Hematopoietic multipotent progenitor cell treated with erythropoietin and hydrocortisone succinate and interleukin-3 and kit ligand, for 17 days (in vitro differentiated cells): ENCODE data around the gene PRM2.
A peak's percentile ranks its signal among the peaks of the same experiment; 100 is the strongest.

Experiments
- DNase-seq: peaks from one replicate; pipeline ENCODE4 v3.0.0-alpha.2; 2015; ENCODE audit warnings: low spot score

The PRM2 gene

GRCh38 chr16:11260596-11260966, 15.7 kb downstream of the PRM2 start:
- no peak for DNase-seq

DNA sequence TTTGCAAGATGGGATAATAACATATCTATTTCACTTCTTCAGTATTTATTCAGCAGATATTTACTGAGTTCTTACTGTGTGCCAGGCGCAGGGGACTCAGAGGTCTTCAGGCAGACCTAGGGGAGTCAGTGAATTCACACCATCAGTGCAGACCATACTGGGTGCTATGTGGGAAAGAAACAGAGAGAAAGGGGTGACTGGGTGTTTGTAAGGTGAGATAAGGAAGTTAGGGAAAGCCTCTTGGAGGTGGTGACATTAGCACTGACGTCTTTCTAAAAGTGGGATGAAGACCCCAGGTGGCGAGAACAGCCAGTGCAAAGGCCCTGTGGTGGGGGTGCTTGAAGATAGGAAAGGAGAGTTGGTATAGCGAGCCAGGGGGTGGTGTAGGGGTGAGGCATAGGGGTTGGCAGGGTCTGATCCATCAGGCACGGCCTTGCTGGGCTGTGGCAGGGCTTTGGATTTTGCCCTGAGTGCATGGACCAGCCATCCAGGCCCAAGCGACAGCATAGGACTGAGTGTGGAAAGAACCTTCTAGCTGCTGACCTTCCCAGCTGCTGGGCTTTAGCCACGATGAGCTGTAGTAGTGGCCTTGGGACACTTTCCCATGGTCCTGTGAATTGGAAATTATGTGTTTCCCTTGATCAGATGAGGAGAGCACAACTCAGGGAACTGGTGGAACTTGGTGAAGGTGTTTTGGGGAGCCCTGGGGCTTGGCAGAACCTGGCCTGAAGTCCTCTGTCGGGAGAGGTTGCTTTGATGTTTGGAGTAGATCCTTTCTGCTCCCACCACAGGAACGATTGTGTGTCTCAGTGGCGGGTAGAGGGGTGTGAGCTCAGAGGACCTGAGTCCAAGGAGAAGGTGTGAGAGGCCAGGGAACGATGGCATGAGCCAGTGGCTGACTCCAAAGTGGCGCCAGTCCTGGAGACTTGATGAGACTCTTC, 16.4 kb downstream of the PRM2 start:
- DNase-seq: no peak

- no peak for DNase-seq
These were observed 17.5 kb downstream of the PRM2 start for GRCh38 chr16:11258553-11259492.

DNA sequence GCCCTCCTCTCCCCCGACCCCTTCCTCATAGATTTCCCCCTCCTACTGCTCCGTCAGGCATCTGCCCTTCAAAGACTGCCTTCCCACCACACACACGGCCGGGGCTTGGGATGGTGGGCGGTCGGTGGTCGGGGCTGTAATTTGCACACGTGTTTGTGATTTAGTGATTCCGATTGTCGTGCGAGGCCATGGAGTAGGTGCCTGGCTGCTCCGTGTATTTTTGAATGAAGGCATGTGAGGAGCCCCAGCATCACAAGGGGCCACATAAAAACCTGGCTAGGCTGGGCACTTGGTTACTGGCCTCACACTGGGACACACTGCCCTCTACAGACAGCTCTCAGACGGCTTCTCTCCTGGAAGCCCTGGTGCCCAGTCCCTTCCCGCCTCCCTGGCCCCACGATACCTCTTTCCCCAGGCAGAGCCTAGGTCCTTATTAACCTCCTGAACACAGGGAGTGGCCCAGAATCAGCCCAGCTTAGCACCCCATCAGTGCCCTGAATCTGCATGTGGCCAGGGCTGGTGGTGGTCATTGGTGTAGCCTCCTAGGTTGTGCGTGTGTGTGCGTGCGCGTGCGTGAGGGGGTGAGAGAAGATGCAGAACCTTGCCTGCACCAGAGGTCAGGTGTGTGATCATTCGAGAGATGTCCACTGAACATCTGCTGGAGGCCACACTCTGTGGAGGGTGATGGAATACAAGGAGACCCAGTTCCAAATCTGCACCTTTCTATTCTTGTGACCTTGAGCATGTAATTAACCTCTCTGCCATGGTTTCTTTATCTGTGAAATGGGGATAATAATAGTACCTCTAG, 18.9 kb downstream of the PRM2 start:
- DNase-seq: peak; percentile 57

- DNase-seq: no peak
These were observed 19.6 kb downstream of the PRM2 start for GRCh38 chr16:11256661-11257130.

DNA sequence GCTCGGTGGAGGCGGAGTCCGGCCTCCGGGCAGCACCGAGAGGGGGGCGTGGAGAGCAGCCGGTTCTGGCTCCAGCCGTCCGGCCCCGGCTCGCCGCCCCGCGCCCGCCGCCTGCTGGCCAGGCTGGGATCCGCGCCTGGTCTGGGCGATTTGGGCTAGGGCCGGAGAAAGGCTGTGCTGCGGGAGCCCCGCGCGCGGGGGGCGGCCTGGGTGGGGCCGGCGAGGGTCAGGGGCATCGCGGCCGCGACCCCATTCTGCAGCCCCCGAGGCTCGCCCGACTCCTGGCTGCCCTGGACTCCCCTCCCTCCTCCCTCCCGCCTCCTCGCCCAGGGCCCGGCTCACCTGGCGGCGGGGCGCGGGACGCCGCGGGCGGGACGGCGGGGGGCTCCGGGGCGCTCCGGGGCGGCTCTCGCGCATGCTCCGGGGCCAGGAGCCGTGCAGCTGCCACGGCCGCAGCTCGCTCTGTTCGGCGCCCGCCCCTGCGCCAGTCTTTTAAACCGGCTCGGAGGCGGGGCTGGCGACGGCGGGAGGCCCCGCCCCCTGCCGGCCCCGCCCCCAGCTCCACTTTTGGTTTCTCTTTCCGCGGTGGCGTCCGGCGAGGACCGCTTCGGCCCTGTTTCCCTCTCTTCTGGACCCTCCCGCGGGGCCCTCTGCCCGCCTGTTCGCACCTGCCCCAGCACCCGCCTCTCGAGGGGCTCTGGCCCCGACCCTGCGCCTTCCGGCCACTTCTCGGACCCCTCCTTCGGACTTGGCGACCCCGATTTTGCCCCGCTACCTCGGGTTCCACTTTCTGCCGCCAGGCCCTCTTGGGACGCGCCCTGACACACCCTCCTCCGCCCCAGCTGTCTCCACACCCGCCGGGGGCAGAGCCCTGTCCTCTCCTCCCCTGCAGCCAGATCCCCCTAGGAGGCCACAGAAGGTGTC, 20.3 kb downstream of the PRM2 start, which contains the start of gene SOCS1:
TSS of gene SOCS1 (minus strand) at position 468 of the 924 bp plus-strand sequence. CDS start 726 bp downstream, outside the sequence.
- DNase-seq: peak; percentile 88

DNA sequence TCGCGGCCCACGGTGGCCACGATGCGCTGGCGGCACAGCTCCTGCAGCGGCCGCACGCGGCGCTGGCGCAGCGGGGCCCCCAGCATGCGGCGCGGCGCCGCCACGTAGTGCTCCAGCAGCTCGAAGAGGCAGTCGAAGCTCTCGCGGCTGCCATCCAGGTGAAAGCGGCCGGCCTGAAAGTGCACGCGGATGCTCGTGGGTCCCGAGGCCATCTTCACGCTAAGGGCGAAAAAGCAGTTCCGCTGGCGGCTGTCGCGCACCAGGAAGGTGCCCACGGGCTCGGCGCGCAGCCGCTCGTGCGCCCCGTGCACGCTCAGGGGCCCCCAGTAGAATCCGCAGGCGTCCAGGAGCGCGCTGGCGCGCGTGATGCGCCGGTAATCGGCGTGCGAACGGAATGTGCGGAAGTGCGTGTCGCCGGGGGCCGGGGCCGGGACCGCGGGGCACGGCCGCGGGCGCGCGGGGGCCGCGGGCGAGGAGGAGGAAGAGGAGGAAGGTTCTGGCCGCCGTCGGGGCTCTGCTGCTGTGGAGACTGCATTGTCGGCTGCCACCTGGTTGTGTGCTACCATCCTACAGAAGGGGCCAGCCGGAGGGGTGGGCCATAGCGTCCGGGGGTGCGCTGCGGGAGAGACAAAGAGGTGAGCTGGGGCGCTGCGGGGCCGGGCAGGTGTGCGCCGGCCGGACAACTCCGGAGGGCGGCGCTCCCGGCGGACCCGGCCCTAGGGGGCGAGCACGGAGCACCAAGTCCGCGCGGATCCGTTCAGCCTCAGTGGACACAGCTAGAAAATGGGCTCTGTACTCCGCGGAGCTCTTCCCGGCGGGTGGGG, 21.2 kb downstream of the PRM2 start:
- DNase-seq: peak; percentile 23

- DNase-seq: peak; percentile 29
These were observed 22.0 kb downstream of the PRM2 start for GRCh38 chr16:11253995-11254912.

DNA sequence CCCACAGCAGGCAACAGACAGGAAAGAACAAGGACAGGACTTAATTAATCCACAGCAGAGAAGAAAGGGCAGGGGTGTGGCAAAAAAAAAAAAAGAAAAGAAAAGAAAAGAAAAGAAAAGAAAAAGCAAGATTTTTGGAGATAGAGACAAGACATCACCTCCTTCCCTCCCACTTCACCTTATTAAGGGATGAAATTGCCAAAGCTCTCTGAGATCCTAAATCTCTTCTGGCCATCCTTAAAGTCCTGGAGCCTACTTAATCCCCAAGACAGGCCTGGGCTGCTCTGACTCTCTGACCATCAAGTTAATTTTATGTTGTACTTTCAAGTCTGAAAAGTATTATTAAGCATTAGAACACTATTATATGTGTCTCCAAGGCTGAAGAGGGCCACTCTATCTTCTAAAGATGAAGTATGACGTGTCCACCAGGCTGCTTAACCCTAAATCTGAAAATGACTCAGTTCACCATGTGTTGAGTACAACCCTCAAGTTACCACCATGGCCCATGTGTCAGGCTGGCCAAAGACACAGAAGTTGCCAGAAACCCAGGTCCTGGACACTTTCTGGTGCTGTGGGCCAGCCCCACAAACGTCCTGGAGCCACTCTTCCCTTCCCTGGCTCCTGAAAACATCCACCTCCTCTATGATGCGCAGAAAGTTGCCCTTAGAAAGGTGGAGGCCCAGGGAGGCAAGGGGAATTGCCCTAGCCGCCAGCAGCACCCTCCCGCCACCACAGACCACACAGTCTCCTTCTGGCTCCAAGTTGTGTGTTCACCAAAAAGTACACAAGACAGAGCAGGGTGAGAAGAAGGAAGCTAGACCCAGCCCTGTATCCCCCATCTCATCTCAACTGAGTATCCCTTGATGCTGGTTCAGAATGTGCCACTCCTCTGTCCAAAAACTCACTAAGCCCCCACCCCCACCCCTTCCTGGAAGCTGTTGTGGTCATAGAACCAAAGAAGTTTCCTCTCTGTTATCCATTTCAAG, 23.0 kb downstream of the PRM2 start:
- DNase-seq: no peak

- no peak for DNase-seq
These were observed 23.8 kb downstream of the PRM2 start for GRCh38 chr16:11252482-11252931.

- DNase-seq: no peak
These were observed 24.5 kb downstream of the PRM2 start for GRCh38 chr16:11251525-11252481.

DNA sequence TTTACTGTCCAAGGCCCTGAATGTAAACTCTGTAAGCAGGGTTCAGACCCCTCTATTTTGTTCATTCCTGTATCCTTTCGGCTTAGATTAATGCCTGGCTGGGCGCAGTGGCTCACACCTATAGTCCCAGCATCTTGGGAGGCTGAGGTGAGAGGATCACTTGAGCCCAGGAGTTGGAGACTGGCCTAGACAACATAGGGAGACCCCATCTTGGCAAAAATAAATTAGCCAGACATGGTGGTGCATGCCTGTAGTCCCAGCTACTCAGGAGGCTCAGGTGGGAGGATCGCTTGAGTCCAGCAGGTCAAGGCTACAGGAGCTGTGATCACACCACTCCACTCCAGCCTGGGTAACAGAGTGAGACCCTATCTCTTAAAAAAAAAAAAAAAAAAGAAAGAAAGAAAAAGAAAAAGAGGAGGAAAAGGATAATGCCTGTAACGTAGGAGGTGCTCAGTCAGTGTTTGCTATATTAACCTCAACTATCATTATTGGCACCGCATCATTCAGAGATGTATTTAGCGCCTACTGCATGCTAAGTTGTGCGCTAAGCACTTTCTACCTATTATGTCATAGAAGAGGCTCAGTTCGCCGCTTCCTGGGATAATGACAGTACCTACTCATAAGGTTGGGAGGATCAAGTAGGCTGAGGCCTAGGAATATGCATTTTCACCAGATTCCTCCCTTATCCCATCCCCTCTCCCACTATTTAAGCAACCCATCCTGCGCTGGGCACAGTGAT, 25.3 kb downstream of the PRM2 start:
- no peak for DNase-seq

- DNase-seq: no peak
These were observed 26.0 kb downstream of the PRM2 start for GRCh38 chr16:11250091-11250785.

- no peak for DNase-seq
These were observed 26.8 kb downstream of the PRM2 start for GRCh38 chr16:11249233-11250061.
